ENCODE measurements around the gene USP30. TPM values are rescaled to one million over a fixed set of nuclear protein-coding genes. Genes with fewer than 3 reads are reported as not detected.

Gene USP30
- total and polyA plus RNA-seq, 9 of the 15 experiments (the other 6 are each of a cell fraction or from before 2014, with no cell fraction given): 1.4 to 15.2 (median 7.0) TPM

- TF ChIP-seq HMBOX1 (IDR thresholded peaks at IDR 0.05) (no peak), TRIM28 (IDR thresholded peaks at IDR 0.05) (no peak), HNRNPLL (IDR thresholded peaks at IDR 0.05; ENCODE audit: low read depth, low read length, poor library complexity, severe bottlenecking) (peak; percentile 78), CBX5 (IDR thresholded peaks at IDR 0.05; ENCODE audit: borderline replicate concordance, low read depth) (0 out of 2 replicates have a peak, but pooled peaks have one; percentile 40), SUPT5H (IDR thresholded peaks at IDR 0.05) (peak; percentile 38; the same call in 1 of the 2 replicates), ZNF239 (CRISPR knock-in tag; IDR thresholded peaks at IDR 0.05) (no peak), THAP7 (CRISPR knock-in tag; IDR thresholded peaks at IDR 0.05) (peak; percentile 84), KLF16 (IDR thresholded peaks at IDR 0.05) (no peak), CREBBP (IDR thresholded peaks at IDR 0.05; ENCODE audit: low read depth, low read length) (no peak), RBM22 (IDR thresholded peaks at IDR 0.05; ENCODE audit: low read depth, low read length, poor library complexity, severe bottlenecking) (peak; percentile 90), ZNF197 (CRISPR knock-in tag; IDR thresholded peaks at IDR 0.05; ENCODE audit: low read depth) (no peak), RBM17 (IDR thresholded peaks at IDR 0.05; ENCODE audit: borderline replicate concordance, low read depth, low read length) (no peak), TAF1 (IDR thresholded peaks at IDR 0.05; ENCODE audit: control insufficient read depth, extremely low read depth, insufficient read depth, low read length, severe bottlenecking) (peak; percentile 84), HEY1 (CRISPR knock-in tag; IDR thresholded peaks at IDR 0.05; ENCODE audit: borderline replicate concordance) (no peak), ZBTB40 (IDR thresholded peaks at IDR 0.05) (peak; percentile 100), ZBTB40 (CRISPR knock-in tag; IDR thresholded peaks at IDR 0.05) (no peak), ZNF764 (CRISPR knock-in tag; IDR thresholded peaks at IDR 0.05; ENCODE audit: low read depth) (no peak), POLR2H (tag; IDR thresholded peaks at IDR 0.05; ENCODE audit: low read depth) (no peak)
These were observed at the start of gene USP30 (continued) for GRCh38 chr12:109052414-109053323.

Measured in K562 (cell line).